OCI-LY7 (cell line): Measurements from ENCODE around the gene FGD4. TPM values are rescaled to one million over a fixed set of nuclear protein-coding genes. Genes with fewer than 3 reads are reported as not detected.

Experiments
- BruUV-seq: library from RNA; stranded (reverse); fragments of 400-500 nt; replicated peaks from 2 replicates; lab custom pipeline; 2021; lab: Mats Ljungman, UMichigan
- CTCF ChIA-PET: fragments of 300-600 bp; sonication (Branson Sonifier 250); formaldehyde crosslinking; loops from one replicate; lab custom pipeline; 2022; ENCODE audit warnings: antibody characterized with exemption; ENCODE audit not compliant: unreplicated experiment; lab: Charles Lee
- POLR2A ChIA-PET: fragments of 300-600 bp; sonication (Branson Sonifier 250); formaldehyde crosslinking; loops from one replicate; lab custom pipeline; 2022; ENCODE audit warnings: antibody characterized with exemption; lab: Charles Lee
- DNase-seq: peaks from one replicate; pipeline ENCODE4 v3.0.0-alpha.2; 2015; ENCODE audit warnings: low spot score
- H2AFZ ChIP-seq: fragments of 200-600 bp; sonication (generic), shearing (Covaris generic); 2 replicates; pipeline ENCODE4 v1.6.1; 2014; ENCODE audit warnings: mild to moderate bottlenecking, antibody characterized with exemption, low read length, moderate library complexity
- H3K27ac ChIP-seq: fragments of 200-600 bp; sonication (generic); 2 replicates; pipeline ENCODE4 v1.5.1; 2014; ENCODE audit warnings: mixed run types, low read depth, mild to moderate bottlenecking, moderate library complexity, low read length, inconsistent platforms; ENCODE audit not compliant: poor library complexity, severe bottlenecking
- H3K36me3 ChIP-seq: fragments of 200-600 bp; sonication (generic); 2 replicates; pipeline ENCODE4 v1.6.1; 2014; ENCODE audit warnings: mild to moderate bottlenecking, antibody characterized with exemption, low read length, moderate library complexity, mixed read lengths; ENCODE audit not compliant: insufficient read depth
- H3K4me1 ChIP-seq: fragments of 200-600 bp; sonication (generic); 2 replicates; pipeline ENCODE4 v1.5.1; 2014; ENCODE audit warnings: mild to moderate bottlenecking, low read length; ENCODE audit not compliant: insufficient read depth, poor library complexity, severe bottlenecking
- H3K4me2 ChIP-seq: fragments of 200-600 bp; sonication (generic); 2 replicates; pipeline ENCODE4 v1.6.1; 2014; ENCODE audit warnings: mild to moderate bottlenecking, low read length
- H3K4me3 ChIP-seq: fragments of 200-600 bp; sonication (generic); 2 replicates; pipeline ENCODE4 v1.5.1; 2014; ENCODE audit warnings: mild to moderate bottlenecking, low read depth, low read length; ENCODE audit not compliant: poor library complexity, severe bottlenecking
- H3K79me2 ChIP-seq: fragments of 200-600 bp; sonication (generic); 2 replicates; pipeline ENCODE4 v1.6.1; 2016; ENCODE audit warnings: low read depth, mild to moderate bottlenecking, low read length, moderate library complexity, mixed read lengths; ENCODE audit not compliant: insufficient read depth
- H3K9me2 ChIP-seq: fragments of 200-600 bp; sonication (generic); 2 replicates; pipeline ENCODE4 v1.6.1; 2016; ENCODE audit warnings: mild to moderate bottlenecking, low read length, mixed read lengths; ENCODE audit not compliant: insufficient read depth
- H3K9me3 ChIP-seq: fragments of 200-600 bp; sonication (generic); 2 replicates; pipeline ENCODE4 v1.6.1; 2014; ENCODE audit warnings: mild to moderate bottlenecking, mixed run types, low read length, mixed read lengths
- H4K20me1 ChIP-seq: fragments of 200-600 bp; sonication (generic); 2 replicates; pipeline ENCODE4 v1.6.1; 2014; ENCODE audit warnings: mild to moderate bottlenecking, antibody characterized with exemption, low read length, moderate library complexity, mixed read lengths; ENCODE audit not compliant: insufficient read depth
- EZH2phosphoT487 ChIP-seq: fragments of 200-600 bp; sonication (generic); IDR thresholded peaks from 2 replicates; pipeline ENCODE4 v1.6.1; 2018; ENCODE audit warnings: low read depth, borderline replicate concordance, mild to moderate bottlenecking, mixed run types, antibody characterized with exemption, low read length, moderate library complexity, mixed read lengths
- intact Hi-C: fragments of 100-400 bp; cut with micrococcal nuclease; formaldehyde crosslinking; loops from one replicate; pipeline ENCODE4 v1.10.0; 2022; ENCODE audit not compliant: unreplicated experiment
- total RNA-seq, 2 experiments: library from RNA; depleted of rRNA in 1 of 2; stranded (reverse); fragments of >200 nt in 1 of 2; shearing (Covaris generic) in 1 of 2; gene quantifications; 2 replicates each; pipeline ENCODE4 v1.2.3, GENCODE V29; 2014 to 2022
- TF ChIP-seq, protein P1 (sequence below): fragments of 200-600 bp; sonication (generic); conservative IDR thresholded peaks from 2 replicates; pipeline ENCODE4 v1.5.1; 2014; ENCODE audit warnings: mild to moderate bottlenecking, antibody characterized with exemption, low read length, moderate library complexity, mixed read lengths

FGD4 gene
- total RNA-seq, 2 experiments from 2014 or later, result 14.9 to 19.3 TPM

DNA sequence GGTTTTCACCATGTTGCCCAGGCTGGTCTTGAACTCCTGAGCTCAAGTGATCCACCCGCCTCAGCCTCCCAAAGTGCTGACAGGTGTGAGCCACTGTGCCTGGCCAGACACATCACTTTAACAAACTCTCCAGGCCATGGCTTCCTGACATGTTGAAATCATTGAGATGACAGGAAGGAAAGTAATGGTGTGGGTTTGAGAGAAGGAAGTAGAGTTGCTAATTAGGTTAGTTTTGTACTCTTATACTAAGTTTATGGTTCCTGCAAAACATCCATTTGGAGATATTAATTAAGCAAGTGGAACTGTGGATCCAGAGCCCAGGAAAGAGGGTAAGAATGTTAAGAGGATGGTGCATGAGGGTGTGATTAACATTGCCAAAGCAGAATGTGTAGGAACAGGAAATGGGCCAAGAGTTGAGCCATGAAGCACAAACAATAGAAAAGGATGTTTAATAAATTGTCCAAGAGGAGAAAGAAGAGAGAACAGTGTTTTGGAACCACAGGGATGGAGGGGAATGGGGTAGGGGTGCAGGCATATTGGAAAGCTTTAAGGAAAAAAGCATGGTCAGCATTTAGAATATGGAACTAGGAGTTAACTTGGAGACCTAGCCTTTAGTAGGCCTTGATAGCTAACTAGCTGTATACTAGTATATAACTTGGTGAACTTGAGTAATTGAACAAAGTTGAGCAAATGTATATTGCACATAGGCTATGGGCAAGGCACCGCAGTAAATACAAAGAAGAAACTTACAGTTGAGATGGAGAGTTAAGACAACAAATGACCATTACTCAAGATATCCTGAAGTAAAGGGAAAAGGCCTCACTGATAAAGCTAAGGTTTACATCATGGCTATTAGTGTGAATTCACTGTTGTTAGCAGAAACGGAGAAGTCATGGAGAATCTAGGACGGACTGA, 188.5 kb downstream of the FGD4 start:
- Histone ChIP-seq H3K9me2 (no peaks in the 10 kb centered on the region), H4K20me1 (no peaks in the 10 kb centered on the region), H3K36me3 (peaks cover 49% of the 10 kb centered on the region; the same call in 1 of the 2 replicates), H3K27ac (no peak overlapping the region), H3K4me3 (no peak overlapping the region), H3K9me3 (no peaks in the 10 kb centered on the region), H3K79me2 (no peaks in the 10 kb centered on the region), H3K4me2 (no peak overlapping the region), H3K4me1 (peaks cover 20% of the 10 kb centered on the region), H2AFZ (no peak overlapping the region)
- intact Hi-C loops, result no loop called here
- DNase-seq, result no peak
- CTCF ChIA-PET, result no interaction called here
- POLR2A ChIA-PET, result interaction anchor here (0.6 to 2.0 kb wide), 8 partner anchors 12 to 1271 kb away, joined by 3 to 6 read pairs (median 4); no protein-coding TSS in a partner anchor
- BruUV-seq, result no TSS peak
- TF ChIP-seq, protein P1, sequence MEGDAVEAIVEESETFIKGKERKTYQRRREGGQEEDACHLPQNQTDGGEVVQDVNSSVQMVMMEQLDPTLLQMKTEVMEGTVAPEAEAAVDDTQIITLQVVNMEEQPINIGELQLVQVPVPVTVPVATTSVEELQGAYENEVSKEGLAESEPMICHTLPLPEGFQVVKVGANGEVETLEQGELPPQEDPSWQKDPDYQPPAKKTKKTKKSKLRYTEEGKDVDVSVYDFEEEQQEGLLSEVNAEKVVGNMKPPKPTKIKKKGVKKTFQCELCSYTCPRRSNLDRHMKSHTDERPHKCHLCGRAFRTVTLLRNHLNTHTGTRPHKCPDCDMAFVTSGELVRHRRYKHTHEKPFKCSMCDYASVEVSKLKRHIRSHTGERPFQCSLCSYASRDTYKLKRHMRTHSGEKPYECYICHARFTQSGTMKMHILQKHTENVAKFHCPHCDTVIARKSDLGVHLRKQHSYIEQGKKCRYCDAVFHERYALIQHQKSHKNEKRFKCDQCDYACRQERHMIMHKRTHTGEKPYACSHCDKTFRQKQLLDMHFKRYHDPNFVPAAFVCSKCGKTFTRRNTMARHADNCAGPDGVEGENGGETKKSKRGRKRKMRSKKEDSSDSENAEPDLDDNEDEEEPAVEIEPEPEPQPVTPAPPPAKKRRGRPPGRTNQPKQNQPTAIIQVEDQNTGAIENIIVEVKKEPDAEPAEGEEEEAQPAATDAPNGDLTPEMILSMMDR, result no peak
- TF ChIP-seq EZH2phosphoT487, result no peak

DNA sequence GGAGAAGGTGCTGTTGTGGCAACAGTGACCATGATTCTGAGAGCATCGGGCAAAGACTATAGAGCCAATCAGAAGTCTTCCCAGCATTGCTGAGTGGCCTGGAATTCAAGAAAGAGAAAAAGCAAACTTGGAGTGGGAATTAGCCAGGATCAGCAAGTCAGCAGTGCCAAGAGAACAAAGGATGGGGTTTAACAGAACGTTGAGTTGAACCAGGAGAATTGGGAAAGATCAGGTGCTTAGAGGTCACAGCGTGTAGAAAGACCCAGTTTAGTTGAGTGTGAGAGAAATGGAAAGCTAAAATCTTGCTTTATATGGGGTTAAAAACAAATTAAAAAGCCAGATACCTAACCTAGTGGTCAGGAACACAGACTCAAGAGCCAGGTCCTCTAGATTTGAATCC, 189.2 kb downstream of the FGD4 start:
- no peak for DNase-seq
- Histone ChIP-seq H4K20me1 (no peaks in the 10 kb centered on the region), H3K4me2 (no peak overlapping the region), H3K9me2 (no peaks in the 10 kb centered on the region), H3K9me3 (no peaks in the 10 kb centered on the region), H2AFZ (no peak overlapping the region), H3K4me3 (no peak overlapping the region), H3K36me3 (peaks cover 43% of the 10 kb centered on the region; the same call in 1 of the 2 replicates), H3K79me2 (no peaks in the 10 kb centered on the region), H3K4me1 (peaks cover 20% of the 10 kb centered on the region), H3K27ac (no peak overlapping the region)
- no TSS peak for BruUV-seq
- ChIA-PET POLR2A (interaction anchor here (0.6 to 2.0 kb wide), 3 partner anchors 44 to 1272 kb away, joined by 3 to 6 read pairs (median 4); no protein-coding TSS in a partner anchor), CTCF (no interaction called here)
- intact Hi-C loops, result no loop called here
- TF ChIP-seq EZH2phosphoT487, result no peak
- TF ChIP-seq, protein P1, result no peak
